SK-N-SH (cell line): ENCODE measurements around the gene PSMB4. TPM values are rescaled to one million over a fixed set of nuclear protein-coding genes. Genes with fewer than 3 reads are reported as not detected.

Source experiments
- CTCF ChIA-PET: fragments of 300-600, 350-600 bp; formaldehyde crosslinking; extraction: SDS; loops from one replicate; lab custom pipeline; 2021; lab: Yijun Ruan, JAX
- POLR2A ChIA-PET: fragments of 350-600 bp; sonication (Branson Sonifier 250); formaldehyde crosslinking; extraction: SDS; loops from one replicate; lab custom pipeline; 2020; ENCODE audit warnings: antibody characterized with exemption, inconsistent platforms; lab: Yijun Ruan, JAX
- DNase-seq: peaks from one replicate; pipeline ENCODE4 v3.0.0; 2012
- H2AFZ ChIP-seq: fragments of 200-600 bp; sonication (generic); 2 replicates; pipeline ENCODE4 v1.8.1; 2016; ENCODE audit warnings: antibody characterized with exemption, mild to moderate bottlenecking, low read depth
- H3F3A ChIP-seq: fragments of 200-600 bp; sonication (generic); replicated peaks from 2 replicates; pipeline ENCODE3; 2016; ENCODE audit warnings: antibody characterized with exemption, mild to moderate bottlenecking; ENCODE audit not compliant: insufficient read depth
- H3K27ac ChIP-seq, 2 experiments: fragments of 200-500 bp in 1 of 2; fragments of 200-600 bp in 1 of 2; sonication (Bioruptor generic) in 1 of 2; sonication (generic), shearing (Covaris generic) in 1 of 2; 2 replicates each; pipeline versions ENCODE4 v1.5.1 to v1.6.1; 2014 to 2016; ENCODE audit warnings: low read depth in 2 of 2, inconsistent platforms in 1 of 2, low read length in 1 of 2, mild to moderate bottlenecking in 1 of 2, mixed read lengths in 1 of 2
- H3K27me3 ChIP-seq: fragments of 200-600 bp; sonication (generic), shearing (Covaris generic); 2 replicates; pipeline ENCODE4 v1.6.1; 2016; ENCODE audit warnings: mixed run types; ENCODE audit not compliant: insufficient read depth
- H3K36me3 ChIP-seq, 2 experiments: fragments of 200-500 bp in 1 of 2; fragments of 200-600 bp in 1 of 2; sonication (Bioruptor generic) in 1 of 2; sonication (generic) in 1 of 2; replicated peaks in 1 of 2; 2 replicates each; pipeline versions ENCODE3 to v1.5.1; 2014 to 2016; ENCODE audit warnings: low read length in 1 of 2, mild to moderate bottlenecking in 1 of 2; ENCODE audit not compliant: insufficient read depth in 2 of 2, control insufficient read depth in 1 of 2
- H3K4me1 ChIP-seq, 2 experiments: fragments of 200-500 bp in 1 of 2; fragments of 200-600 bp in 1 of 2; sonication (Bioruptor generic) in 1 of 2; sonication (generic), shearing (Covaris generic) in 1 of 2; 2 replicates each; pipeline versions ENCODE4 v1.5.1 to v1.6.1; 2014 to 2016; ENCODE audit warnings: low read depth in 1 of 2, low read length in 1 of 2, mixed run types in 1 of 2; ENCODE audit not compliant: insufficient read depth in 2 of 2, control insufficient read depth in 1 of 2
- H3K4me2 ChIP-seq: fragments of 200-600 bp; sonication (generic), shearing (Covaris generic); 2 replicates; pipeline ENCODE4 v1.6.1; 2017; ENCODE audit warnings: mixed run types
- H3K4me3 ChIP-seq, 2 experiments: fragments of 200-500 bp in 1 of 2; fragments of 200-600 bp in 1 of 2; sonication (Bioruptor generic) in 1 of 2; sonication (generic), shearing (Covaris generic) in 1 of 2; 2 replicates each; pipeline versions ENCODE4 v1.5.1 to v1.8.1; 2014 to 2016; ENCODE audit warnings: low read depth in 2 of 2, inconsistent platforms in 1 of 2, low read length in 1 of 2, mild to moderate bottlenecking in 1 of 2, mixed read lengths in 1 of 2, moderate library complexity in 1 of 2
- H3K79me2 ChIP-seq: fragments of 200-600 bp; sonication (generic); 2 replicates; pipeline ENCODE4 v1.8.1; 2017; ENCODE audit warnings: mild to moderate bottlenecking; ENCODE audit not compliant: insufficient read depth
- H3K9ac ChIP-seq: fragments of 200-600 bp; sonication (generic); 2 replicates; pipeline ENCODE4 v1.6.1; 2017; ENCODE audit warnings: mixed run types
- H3K9me2 ChIP-seq: fragments of 200-600 bp; sonication (generic); 2 replicates; pipeline ENCODE4 v1.6.1; 2017; ENCODE audit warnings: mixed run types
- H3K9me3 ChIP-seq: fragments of 200-600 bp; sonication (generic); 2 replicates; pipeline ENCODE4 v1.6.1; 2017; ENCODE audit warnings: mixed run types, mild to moderate bottlenecking, moderate library complexity
- H4K20me1 ChIP-seq: fragments of 200-600 bp; sonication (generic); 2 replicates; pipeline ENCODE4 v1.6.1; 2017; ENCODE audit warnings: mild to moderate bottlenecking, mixed run types; ENCODE audit not compliant: insufficient read depth
- CHD2 ChIP-seq: fragments of 150-350 bp; IDR thresholded peaks from 2 replicates; pipeline ENCODE4 v1.6.1; 2018; ENCODE audit warnings: low read length; ENCODE audit not compliant: partially characterized antibody
- EZH2phosphoT487 ChIP-seq: fragments of 200-600 bp; sonication (generic); IDR thresholded peaks from 2 replicates; pipeline ENCODE4 v1.6.1; 2017; ENCODE audit warnings: low read depth, mixed run types, mild to moderate bottlenecking, antibody characterized with exemption, moderate library complexity, borderline replicate concordance
- FOSL2 ChIP-seq: IDR thresholded peaks from 2 replicates; pipeline ENCODE4 v1.4.0; 2012; ENCODE audit warnings: low read depth, mild to moderate bottlenecking, moderate library complexity, borderline replicate concordance
- FOXM1 ChIP-seq: IDR thresholded peaks from 2 replicates; pipeline ENCODE4 v1.4.0; 2012; ENCODE audit warnings: low read depth, mild to moderate bottlenecking
- GABPA ChIP-seq: IDR thresholded peaks from 2 replicates; pipeline ENCODE4 v1.4.0; 2012; ENCODE audit warnings: low read depth, mild to moderate bottlenecking
- MXI1 ChIP-seq: IDR thresholded peaks from 2 replicates; pipeline ENCODE4 v1.6.1; 2012; ENCODE audit warnings: mild to moderate bottlenecking, low read depth, low read length, improper control_type of control experiment
- NFIC ChIP-seq: IDR thresholded peaks from 2 replicates; pipeline ENCODE4 v1.4.0; 2012; ENCODE audit warnings: borderline replicate concordance
- POLR2AphosphoS5 ChIP-seq: IDR thresholded peaks from 2 replicates; pipeline ENCODE4 v1.6.1; 2012; ENCODE audit warnings: low read depth, low read length
- SMC3 ChIP-seq: IDR thresholded peaks from 2 replicates; pipeline ENCODE4 v1.6.1; 2012; ENCODE audit warnings: low read depth, low read length, improper control_type of control experiment
- TAF1 ChIP-seq: IDR thresholded peaks from 2 replicates; pipeline ENCODE4 v1.6.1; 2012; ENCODE audit warnings: low read depth, mild to moderate bottlenecking, low read length, moderate library complexity, borderline replicate concordance
- TCF12 ChIP-seq: IDR thresholded peaks from 2 replicates; pipeline ENCODE4 v1.4.0; 2012
- polyA plus RNA-seq, 3 experiments: library from polyadenylated mRNA; depleted of rRNA; stranded (reverse); fragments of >200 nt; gene quantifications; 2 replicates each; pipeline ENCODE4 v1.2.3, GENCODE V29; 2012
- TF ChIP-seq, protein P1 (sequence below): fragments of 150-350 bp; IDR thresholded peaks from 2 replicates; pipeline ENCODE4 v1.6.1; 2017; ENCODE audit warnings: antibody characterized with exemption, low read length, low read depth, borderline replicate concordance
- TF ChIP-seq, protein P2 (sequence below): IDR thresholded peaks from 2 replicates; pipeline ENCODE4 v1.4.0; 2012; ENCODE audit warnings: low read depth
- TF ChIP-seq, protein P3 (sequence below): fragments of 150-350 bp; IDR thresholded peaks from 2 replicates; pipeline ENCODE4 v1.6.1; 2016; ENCODE audit warnings: mild to moderate bottlenecking, low read depth, low read length
- TF ChIP-seq, protein P4 (sequence below): fragments of 200-600 bp; sonication (generic); IDR thresholded peaks from 2 replicates; pipeline ENCODE4 v1.6.1; 2017; ENCODE audit warnings: antibody characterized with exemption, mild to moderate bottlenecking, moderate library complexity

Gene PSMB4
- polyA plus RNA-seq, 1 of the 3 experiments (the other 2 are of a cell fraction) = 716 TPM

DNA sequence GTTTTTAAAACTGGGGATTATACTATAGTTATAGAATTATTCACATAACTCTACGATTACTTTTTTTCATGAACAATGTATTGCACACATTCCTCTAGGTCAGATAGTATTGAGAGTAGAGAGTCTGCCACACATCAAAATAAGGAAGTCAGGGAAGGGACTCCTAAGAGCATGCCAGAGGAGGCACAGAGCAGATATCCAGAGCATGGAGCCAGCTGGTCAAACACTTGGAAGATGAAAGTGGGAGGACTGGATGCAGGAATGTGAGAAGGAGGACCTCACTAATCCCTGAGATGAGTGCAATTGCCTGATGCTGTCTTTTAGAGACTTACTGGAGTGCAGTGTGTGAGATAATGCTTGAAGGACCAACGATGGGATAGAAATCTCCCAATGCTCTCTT lies 42.7 kb upstream of the PSMB4 start (continued):
- TF ChIP-seq, protein P1, sequence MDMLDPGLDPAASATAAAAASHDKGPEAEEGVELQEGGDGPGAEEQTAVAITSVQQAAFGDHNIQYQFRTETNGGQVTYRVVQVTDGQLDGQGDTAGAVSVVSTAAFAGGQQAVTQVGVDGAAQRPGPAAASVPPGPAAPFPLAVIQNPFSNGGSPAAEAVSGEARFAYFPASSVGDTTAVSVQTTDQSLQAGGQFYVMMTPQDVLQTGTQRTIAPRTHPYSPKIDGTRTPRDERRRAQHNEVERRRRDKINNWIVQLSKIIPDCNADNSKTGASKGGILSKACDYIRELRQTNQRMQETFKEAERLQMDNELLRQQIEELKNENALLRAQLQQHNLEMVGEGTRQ = no peak
- TF ChIP-seq, protein P2, sequence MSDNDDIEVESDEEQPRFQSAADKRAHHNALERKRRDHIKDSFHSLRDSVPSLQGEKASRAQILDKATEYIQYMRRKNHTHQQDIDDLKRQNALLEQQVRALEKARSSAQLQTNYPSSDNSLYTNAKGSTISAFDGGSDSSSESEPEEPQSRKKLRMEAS = no peak
- no peak for TF ChIP-seq FOXM1
- no peak for TF ChIP-seq NFIC
- TF ChIP-seq MXI1 = no peak
- no peak for TF ChIP-seq CHD2
- TF ChIP-seq GABPA = no peak
- TF ChIP-seq FOSL2 = no peak
- TF ChIP-seq, protein P3, sequence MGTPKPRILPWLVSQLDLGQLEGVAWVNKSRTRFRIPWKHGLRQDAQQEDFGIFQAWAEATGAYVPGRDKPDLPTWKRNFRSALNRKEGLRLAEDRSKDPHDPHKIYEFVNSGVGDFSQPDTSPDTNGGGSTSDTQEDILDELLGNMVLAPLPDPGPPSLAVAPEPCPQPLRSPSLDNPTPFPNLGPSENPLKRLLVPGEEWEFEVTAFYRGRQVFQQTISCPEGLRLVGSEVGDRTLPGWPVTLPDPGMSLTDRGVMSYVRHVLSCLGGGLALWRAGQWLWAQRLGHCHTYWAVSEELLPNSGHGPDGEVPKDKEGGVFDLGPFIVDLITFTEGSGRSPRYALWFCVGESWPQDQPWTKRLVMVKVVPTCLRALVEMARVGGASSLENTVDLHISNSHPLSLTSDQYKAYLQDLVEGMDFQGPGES = no peak
- TF ChIP-seq, protein P4, sequence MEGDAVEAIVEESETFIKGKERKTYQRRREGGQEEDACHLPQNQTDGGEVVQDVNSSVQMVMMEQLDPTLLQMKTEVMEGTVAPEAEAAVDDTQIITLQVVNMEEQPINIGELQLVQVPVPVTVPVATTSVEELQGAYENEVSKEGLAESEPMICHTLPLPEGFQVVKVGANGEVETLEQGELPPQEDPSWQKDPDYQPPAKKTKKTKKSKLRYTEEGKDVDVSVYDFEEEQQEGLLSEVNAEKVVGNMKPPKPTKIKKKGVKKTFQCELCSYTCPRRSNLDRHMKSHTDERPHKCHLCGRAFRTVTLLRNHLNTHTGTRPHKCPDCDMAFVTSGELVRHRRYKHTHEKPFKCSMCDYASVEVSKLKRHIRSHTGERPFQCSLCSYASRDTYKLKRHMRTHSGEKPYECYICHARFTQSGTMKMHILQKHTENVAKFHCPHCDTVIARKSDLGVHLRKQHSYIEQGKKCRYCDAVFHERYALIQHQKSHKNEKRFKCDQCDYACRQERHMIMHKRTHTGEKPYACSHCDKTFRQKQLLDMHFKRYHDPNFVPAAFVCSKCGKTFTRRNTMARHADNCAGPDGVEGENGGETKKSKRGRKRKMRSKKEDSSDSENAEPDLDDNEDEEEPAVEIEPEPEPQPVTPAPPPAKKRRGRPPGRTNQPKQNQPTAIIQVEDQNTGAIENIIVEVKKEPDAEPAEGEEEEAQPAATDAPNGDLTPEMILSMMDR = no peak
- no peak for TF ChIP-seq TAF1

DNA sequence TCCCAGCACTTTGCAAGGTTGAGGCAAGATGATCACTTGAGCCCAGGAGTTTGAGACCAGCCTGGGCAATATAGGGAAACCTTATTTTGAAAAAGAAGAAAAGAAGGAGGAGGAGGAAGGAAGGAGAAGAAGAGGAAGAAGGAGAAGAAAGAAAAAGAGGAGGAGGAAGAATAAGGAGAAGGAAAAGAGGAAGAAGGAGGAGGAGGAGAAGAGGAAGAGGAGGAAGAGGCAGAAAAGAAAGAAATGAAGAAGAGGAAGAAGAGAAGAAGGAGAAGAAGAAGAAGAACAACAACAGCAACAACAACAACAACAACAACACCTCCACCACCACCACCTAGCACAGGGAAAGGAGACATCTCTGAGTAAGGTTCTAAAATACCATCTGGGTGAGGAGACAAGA lies 37.5 kb upstream of the PSMB4 start:
- ChIA-PET CTCF (interaction anchor here (1.0 to 1.7 kb wide), 2 partner anchors 9 to 21 kb away, joined by 3 to 10 read pairs; no protein-coding TSS in a partner anchor), POLR2A (no interaction called here)
- TF ChIP-seq EZH2phosphoT487 (no peak), FOSL2 (no peak), POLR2AphosphoS5 (no peak), TAF1 (no peak), TCF12 (no peak), SMC3 (no peak)
- no peaks in the 10 kb centered on the region for H3F3A ChIP-seq
- H3K27ac ChIP-seq = no peak overlapping the region
- no peak overlapping the region for H3K4me2 ChIP-seq
- H3K9me2 ChIP-seq = no peaks in the 10 kb centered on the region
- no peaks in the 10 kb centered on the region for H3K36me3 ChIP-seq
- H3K27me3 ChIP-seq = no peaks in the 10 kb centered on the region
- no peaks in the 10 kb centered on the region for H4K20me1 ChIP-seq
- no peak overlapping the region for H3K4me3 ChIP-seq
- H3K9me3 ChIP-seq = peaks cover 7% of the 10 kb centered on the region; the same call in 1 of the 2 replicates
- H2AFZ ChIP-seq = no peak overlapping the region
- H3K79me2 ChIP-seq = no peaks in the 10 kb centered on the region
- H3K9ac ChIP-seq = no peak overlapping the region
- DNase-seq = no peak
- H3K4me1 ChIP-seq = no peaks in the 10 kb centered on the region
